OCI-LY7 (cell line): Measurements from ENCODE around the gene PRRC2B. TPM values are rescaled to one million over a fixed set of nuclear protein-coding genes. Genes with fewer than 3 reads are reported as not detected.

Experiments used
- BruUV-seq: library from RNA; stranded (reverse); fragments of 400-500 nt; replicated peaks from 2 replicates; lab custom pipeline; 2021; lab: Mats Ljungman, UMichigan
- CTCF ChIA-PET: fragments of 300-600 bp; sonication (Branson Sonifier 250); formaldehyde crosslinking; loops from one replicate; lab custom pipeline; 2022; ENCODE audit warnings: antibody characterized with exemption; ENCODE audit not compliant: unreplicated experiment; lab: Charles Lee
- POLR2A ChIA-PET: fragments of 300-600 bp; sonication (Branson Sonifier 250); formaldehyde crosslinking; loops from one replicate; lab custom pipeline; 2022; ENCODE audit warnings: antibody characterized with exemption; lab: Charles Lee
- DNase-seq: peaks from one replicate; pipeline ENCODE4 v3.0.0-alpha.2; 2015; ENCODE audit warnings: low spot score
- H2AFZ ChIP-seq: fragments of 200-600 bp; sonication (generic), shearing (Covaris generic); 2 replicates; pipeline ENCODE4 v1.6.1; 2014; ENCODE audit warnings: mild to moderate bottlenecking, antibody characterized with exemption, low read length, moderate library complexity
- H3K27ac ChIP-seq: fragments of 200-600 bp; sonication (generic); 2 replicates; pipeline ENCODE4 v1.5.1; 2014; ENCODE audit warnings: mixed run types, low read depth, mild to moderate bottlenecking, moderate library complexity, low read length, inconsistent platforms; ENCODE audit not compliant: poor library complexity, severe bottlenecking
- H3K36me3 ChIP-seq: fragments of 200-600 bp; sonication (generic); 2 replicates; pipeline ENCODE4 v1.6.1; 2014; ENCODE audit warnings: mild to moderate bottlenecking, antibody characterized with exemption, low read length, moderate library complexity, mixed read lengths; ENCODE audit not compliant: insufficient read depth
- H3K4me1 ChIP-seq: fragments of 200-600 bp; sonication (generic); 2 replicates; pipeline ENCODE4 v1.5.1; 2014; ENCODE audit warnings: mild to moderate bottlenecking, low read length; ENCODE audit not compliant: insufficient read depth, poor library complexity, severe bottlenecking
- H3K4me2 ChIP-seq: fragments of 200-600 bp; sonication (generic); 2 replicates; pipeline ENCODE4 v1.6.1; 2014; ENCODE audit warnings: mild to moderate bottlenecking, low read length
- H3K4me3 ChIP-seq: fragments of 200-600 bp; sonication (generic); 2 replicates; pipeline ENCODE4 v1.5.1; 2014; ENCODE audit warnings: mild to moderate bottlenecking, low read depth, low read length; ENCODE audit not compliant: poor library complexity, severe bottlenecking
- H3K79me2 ChIP-seq: fragments of 200-600 bp; sonication (generic); 2 replicates; pipeline ENCODE4 v1.6.1; 2016; ENCODE audit warnings: low read depth, mild to moderate bottlenecking, low read length, moderate library complexity, mixed read lengths; ENCODE audit not compliant: insufficient read depth
- H3K9me2 ChIP-seq: fragments of 200-600 bp; sonication (generic); 2 replicates; pipeline ENCODE4 v1.6.1; 2016; ENCODE audit warnings: mild to moderate bottlenecking, low read length, mixed read lengths; ENCODE audit not compliant: insufficient read depth
- H3K9me3 ChIP-seq: fragments of 200-600 bp; sonication (generic); 2 replicates; pipeline ENCODE4 v1.6.1; 2014; ENCODE audit warnings: mild to moderate bottlenecking, mixed run types, low read length, mixed read lengths
- H4K20me1 ChIP-seq: fragments of 200-600 bp; sonication (generic); 2 replicates; pipeline ENCODE4 v1.6.1; 2014; ENCODE audit warnings: mild to moderate bottlenecking, antibody characterized with exemption, low read length, moderate library complexity, mixed read lengths; ENCODE audit not compliant: insufficient read depth
- CTCF ChIP-seq: fragments of 200-600 bp; sonication (generic); conservative IDR thresholded peaks from 2 replicates; pipeline ENCODE4 v1.5.1; 2014; ENCODE audit warnings: mild to moderate bottlenecking, antibody characterized with exemption, low read length, moderate library complexity, mixed read lengths
- EZH2phosphoT487 ChIP-seq: fragments of 200-600 bp; sonication (generic); IDR thresholded peaks from 2 replicates; pipeline ENCODE4 v1.6.1; 2018; ENCODE audit warnings: low read depth, borderline replicate concordance, mild to moderate bottlenecking, mixed run types, antibody characterized with exemption, low read length, moderate library complexity, mixed read lengths
- intact Hi-C: fragments of 100-400 bp; cut with micrococcal nuclease; formaldehyde crosslinking; loops from one replicate; pipeline ENCODE4 v1.10.0; 2022; ENCODE audit not compliant: unreplicated experiment
- total RNA-seq, 2 experiments: library from RNA; depleted of rRNA in 1 of 2; stranded (reverse); fragments of >200 nt in 1 of 2; shearing (Covaris generic) in 1 of 2; gene quantifications; 2 replicates each; pipeline ENCODE4 v1.2.3, GENCODE V29; 2014 to 2022

Gene PRRC2B
- total RNA-seq, 2 experiments from 2014 or later: 84.2 to 210 TPM

- TF ChIP-seq EZH2phosphoT487 (no peak), CTCF (no peak)
- no peak for DNase-seq
- Histone ChIP-seq H4K20me1 (peaks cover 8% of the 10 kb centered on the region), H2AFZ (no peak overlapping the region), H3K27ac (no peak overlapping the region), H3K9me2 (no peaks in the 10 kb centered on the region), H3K4me3 (no peak overlapping the region), H3K79me2 (peaks cover 16% of the 10 kb centered on the region), H3K4me2 (no peak overlapping the region), H3K4me1 (peaks cover 18% of the 10 kb centered on the region), H3K9me3 (no peaks in the 10 kb centered on the region), H3K36me3 (peaks cover 13% of the 10 kb centered on the region)
- BruUV-seq: no TSS peak
- POLR2A ChIA-PET: interaction anchor here (0.6 kb wide), 1 partner anchor 210 kb away, joined by 3 read pairs; no protein-coding TSS in a partner anchor
- CTCF ChIA-PET: no interaction called here
- intact Hi-C loops: loop anchor here (10.0 kb wide), 1 partner anchor 284 kb away; no protein-coding TSS in a partner anchor
Observed at GRCh38 chr9:131391020-131391419, 2.9 kb upstream of the PRRC2B start.

GRCh38 chr9:131391504-131391903, 2.4 kb upstream of the PRRC2B start:
- no TSS peak for BruUV-seq

More at GRCh38 chr9:131391504-131391903, 2.4 kb upstream of the PRRC2B start:
- Histone ChIP-seq H3K9me2 (no peaks in the 10 kb centered on the region), H3K4me2 (no peak overlapping the region), H3K4me3 (no peak overlapping the region), H3K27ac (no peak overlapping the region), H3K4me1 (peaks cover 22% of the 10 kb centered on the region), H3K79me2 (peaks cover 21% of the 10 kb centered on the region), H3K36me3 (peaks cover 13% of the 10 kb centered on the region), H2AFZ (no peak overlapping the region), H4K20me1 (peaks cover 11% of the 10 kb centered on the region), H3K9me3 (no peaks in the 10 kb centered on the region)
- DNase-seq: no peak
- POLR2A ChIA-PET: interaction anchor here (0.6 kb wide), 1 partner anchor 210 kb away, joined by 3 read pairs; no protein-coding TSS in a partner anchor
- TF ChIP-seq EZH2phosphoT487: no peak
- no peak for TF ChIP-seq CTCF
- CTCF ChIA-PET: no interaction called here
- intact Hi-C loops: loop anchor here (10.0 kb wide), 1 partner anchor 283 kb away; no protein-coding TSS in a partner anchor
